MM.1S (cell line): Measurements from ENCODE around the gene HECW1.

Experiments used
- EZH2 ChIP-seq: fragments of 300-600 bp; sonication (generic); optimal IDR thresholded peaks from 2 replicates; pipeline ENCODE3; 2017; ENCODE audit warnings: low read depth, mild to moderate bottlenecking, antibody characterized with exemption, low read length, mixed read lengths
- EZH2phosphoT487 ChIP-seq: fragments of 300-600 bp; sonication (generic); IDR thresholded peaks from 2 replicates; pipeline ENCODE4 v1.6.1; 2018; ENCODE audit warnings: antibody characterized with exemption, low read length
- TF ChIP-seq, protein P1 (sequence below): fragments of 300-600 bp; sonication (generic); IDR thresholded peaks from 2 replicates; pipeline ENCODE4 v1.5.1; 2016; ENCODE audit warnings: antibody characterized with exemption, low read length, mixed read lengths

DNA sequence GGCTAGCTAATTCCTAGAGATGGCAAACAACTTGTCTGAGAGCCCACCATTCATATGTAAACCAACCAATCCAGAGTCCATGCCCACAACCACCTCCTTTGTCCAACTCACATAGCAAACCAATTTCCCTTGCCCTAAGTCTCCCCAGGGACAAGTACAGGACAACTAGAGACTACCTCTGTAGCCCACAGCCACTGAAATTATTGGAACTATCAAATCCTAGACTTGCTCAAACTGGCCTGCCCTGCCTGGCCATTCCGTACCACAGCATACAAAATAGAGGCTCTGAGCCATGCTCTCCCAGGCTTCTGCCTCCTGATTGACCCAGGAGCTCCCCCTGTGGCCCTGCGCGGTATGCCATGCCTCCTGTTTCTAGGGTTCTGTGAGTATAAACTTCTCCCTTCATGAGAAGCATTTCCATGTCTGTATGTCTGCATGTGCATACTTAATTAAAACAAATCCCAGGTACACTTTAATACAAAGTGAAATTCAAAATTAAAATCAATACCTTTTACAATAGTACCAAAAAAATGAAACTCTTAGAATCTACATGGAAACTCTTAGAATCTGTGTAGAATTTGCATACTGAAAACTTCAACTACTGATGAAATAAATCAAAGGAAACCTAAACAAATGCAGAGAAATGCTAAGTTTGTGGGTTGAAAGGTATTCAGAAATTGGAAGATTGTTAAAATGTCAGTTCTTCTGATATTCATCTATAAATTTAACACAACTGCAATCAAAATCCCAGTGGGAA lies 4.0 kb upstream of the HECW1 start:
- TF ChIP-seq, protein P1, sequence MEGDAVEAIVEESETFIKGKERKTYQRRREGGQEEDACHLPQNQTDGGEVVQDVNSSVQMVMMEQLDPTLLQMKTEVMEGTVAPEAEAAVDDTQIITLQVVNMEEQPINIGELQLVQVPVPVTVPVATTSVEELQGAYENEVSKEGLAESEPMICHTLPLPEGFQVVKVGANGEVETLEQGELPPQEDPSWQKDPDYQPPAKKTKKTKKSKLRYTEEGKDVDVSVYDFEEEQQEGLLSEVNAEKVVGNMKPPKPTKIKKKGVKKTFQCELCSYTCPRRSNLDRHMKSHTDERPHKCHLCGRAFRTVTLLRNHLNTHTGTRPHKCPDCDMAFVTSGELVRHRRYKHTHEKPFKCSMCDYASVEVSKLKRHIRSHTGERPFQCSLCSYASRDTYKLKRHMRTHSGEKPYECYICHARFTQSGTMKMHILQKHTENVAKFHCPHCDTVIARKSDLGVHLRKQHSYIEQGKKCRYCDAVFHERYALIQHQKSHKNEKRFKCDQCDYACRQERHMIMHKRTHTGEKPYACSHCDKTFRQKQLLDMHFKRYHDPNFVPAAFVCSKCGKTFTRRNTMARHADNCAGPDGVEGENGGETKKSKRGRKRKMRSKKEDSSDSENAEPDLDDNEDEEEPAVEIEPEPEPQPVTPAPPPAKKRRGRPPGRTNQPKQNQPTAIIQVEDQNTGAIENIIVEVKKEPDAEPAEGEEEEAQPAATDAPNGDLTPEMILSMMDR, result peak; percentile 96
- TF ChIP-seq EZH2, result no peak
- TF ChIP-seq EZH2phosphoT487, result no peak
